ENCODE results near the gene THYN1. TPM values are rescaled to one million over a fixed set of nuclear protein-coding genes. Genes with fewer than 3 reads are reported as not detected.

THYN1 gene
- total RNA-seq, 4 donors from 2014 or later, result 49.8 to 143 (median 53.6) TPM

DNA sequence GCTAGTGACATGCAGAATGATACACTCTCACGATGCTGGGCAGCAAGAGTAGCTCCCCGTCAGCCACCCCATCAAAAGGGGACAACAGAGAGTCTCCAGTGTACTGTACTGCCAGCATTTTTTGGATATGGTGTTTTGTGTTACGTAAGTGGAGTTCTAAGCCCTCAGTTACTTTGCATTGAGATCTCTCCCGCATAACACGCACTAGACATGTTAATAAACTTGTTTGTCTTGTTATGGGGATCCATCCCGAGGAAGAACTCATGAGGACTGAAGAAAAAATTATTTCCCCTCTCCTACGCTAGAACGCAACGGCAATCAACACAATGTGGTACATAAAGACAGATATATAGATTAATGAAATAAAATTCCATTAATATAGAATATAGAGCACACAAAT, 53.6 kb downstream of the THYN1 start:
- no peak for DNase-seq
- intact Hi-C loops (cut with DNase I; ENCODE audit: low total_unique reads), result no loop called here

More for the DNA sequence above, 53.6 kb downstream of the THYN1 start:
- H3K4me1 ChIP-seq, result no peaks in the 10 kb centered on the region
- H3K27ac ChIP-seq, result no peak overlapping the region
- H3K27me3 ChIP-seq, result no peaks in the 10 kb centered on the region
- no peaks in the 10 kb centered on the region for H3K9me3 ChIP-seq
- no peak overlapping the region for H3K4me3 ChIP-seq
- no peaks in the 10 kb centered on the region for H3K36me3 ChIP-seq
- TF ChIP-seq, protein P1, sequence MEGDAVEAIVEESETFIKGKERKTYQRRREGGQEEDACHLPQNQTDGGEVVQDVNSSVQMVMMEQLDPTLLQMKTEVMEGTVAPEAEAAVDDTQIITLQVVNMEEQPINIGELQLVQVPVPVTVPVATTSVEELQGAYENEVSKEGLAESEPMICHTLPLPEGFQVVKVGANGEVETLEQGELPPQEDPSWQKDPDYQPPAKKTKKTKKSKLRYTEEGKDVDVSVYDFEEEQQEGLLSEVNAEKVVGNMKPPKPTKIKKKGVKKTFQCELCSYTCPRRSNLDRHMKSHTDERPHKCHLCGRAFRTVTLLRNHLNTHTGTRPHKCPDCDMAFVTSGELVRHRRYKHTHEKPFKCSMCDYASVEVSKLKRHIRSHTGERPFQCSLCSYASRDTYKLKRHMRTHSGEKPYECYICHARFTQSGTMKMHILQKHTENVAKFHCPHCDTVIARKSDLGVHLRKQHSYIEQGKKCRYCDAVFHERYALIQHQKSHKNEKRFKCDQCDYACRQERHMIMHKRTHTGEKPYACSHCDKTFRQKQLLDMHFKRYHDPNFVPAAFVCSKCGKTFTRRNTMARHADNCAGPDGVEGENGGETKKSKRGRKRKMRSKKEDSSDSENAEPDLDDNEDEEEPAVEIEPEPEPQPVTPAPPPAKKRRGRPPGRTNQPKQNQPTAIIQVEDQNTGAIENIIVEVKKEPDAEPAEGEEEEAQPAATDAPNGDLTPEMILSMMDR (IDR thresholded peaks at IDR 0.05), result no peak
- no peak for TF ChIP-seq POLR2A (IDR thresholded peaks at IDR 0.05)

Other genes with a start within 250 kb of the THYN1 start
- gene JAM3, start 184.3 kb downstream of the THYN1 start, total RNA-seq, result 10 to 100 TPM; 51.7 to 86.7 (median 68.1) TPM
- gene NCAPD3, start 29.4 kb downstream of the THYN1 start, total RNA-seq, result 10 to 100 TPM in 2 of 4 donors, 1 to 10 TPM in 2; 6.4 to 27.1 (median 9.9) TPM
- 10 to 100 TPM; 10.6 to 46.5 (median 39.8) TPM for gene VPS26B, start 28.7 kb downstream of the THYN1 start, total RNA-seq
- gene ACAD8, start 216 bp upstream of the THYN1 start, total RNA-seq, result 10 to 100 TPM; 16.5 to 26.5 (median 21.5) TPM
- gene GLB1L3, start 23.0 kb upstream of the THYN1 start, total RNA-seq, result 1 to 10 TPM in 2 of 4 donors, not detected in 2; 1.4 to 7.2 TPM
- 10 to 100 TPM in 2 of 4 donors, 1 to 10 TPM in 2; 5.0 to 28.2 (median 16.7) TPM for gene GLB1L2, start 78.6 kb upstream of the THYN1 start, total RNA-seq
- under 1 TPM in 2 of 4 donors, not detected in 2; 0.40 to 0.76 TPM for gene B3GAT1, start 158.9 kb upstream of the THYN1 start, total RNA-seq

Data from uterus (tissue), 4 donors.